Measurements from ENCODE around the gene MLPH.

The MLPH gene

GRCh38 chr2:237480556-237480955, 6.5 kb upstream of the MLPH start:
- DNase-seq, result no peak

GRCh38 chr2:237480988-237481525, 6.0 kb upstream of the MLPH start:
- no peak for DNase-seq

- no peak for DNase-seq
Observed at GRCh38 chr2:237482485-237482884, 4.6 kb upstream of the MLPH start.

GRCh38 chr2:237483018-237483731, 3.9 kb upstream of the MLPH start:
- DNase-seq, result no peak

GRCh38 chr2:237485304-237485703, 1.7 kb upstream of the MLPH start:
- DNase-seq, result no peak

- no peak for DNase-seq
Observed at GRCh38 chr2:237485844-237486243, 1.2 kb upstream of the MLPH start.

- DNase-seq, result no peak
Observed at GRCh38 chr2:237486334-237486818, 675 bp upstream of the MLPH start.

GRCh38 chr2:237487496-237487895, 445 bp downstream of the MLPH start:
- DNase-seq, result no peak

GRCh38 chr2:237488295-237488694, 1.2 kb downstream of the MLPH start:
- DNase-seq, result no peak

GRCh38 chr2:237488901-237489860, 2.1 kb downstream of the MLPH start:
- DNase-seq, result no peak

- no peak for DNase-seq
Observed at GRCh38 chr2:237490009-237490711, 3.1 kb downstream of the MLPH start.

GRCh38 chr2:237490795-237491194, 3.7 kb downstream of the MLPH start:
- no peak for DNase-seq

GRCh38 chr2:237491515-237492118, 4.6 kb downstream of the MLPH start:
- no peak for DNase-seq

GRCh38 chr2:237492137-237492890, 5.3 kb downstream of the MLPH start:
- DNase-seq, result no peak

GRCh38 chr2:237494066-237494465, 7.0 kb downstream of the MLPH start:
- no peak for DNase-seq

GRCh38 chr2:237495521-237496117, 8.6 kb downstream of the MLPH start:
- DNase-seq, result no peak

GRCh38 chr2:237496428-237496827, 9.4 kb downstream of the MLPH start:
- no peak for DNase-seq

GRCh38 chr2:237497009-237497837, 10.2 kb downstream of the MLPH start:
- no peak for DNase-seq

GRCh38 chr2:237497838-237498186, 10.8 kb downstream of the MLPH start:
- no peak for DNase-seq

- DNase-seq, result no peak
Observed at GRCh38 chr2:237498341-237498740, 11.3 kb downstream of the MLPH start.

Data from activated T-cell treated with anti-CD3 and anti-CD28 coated beads, Interleukin-2, amount 50 U/mL, for 1 hour (primary cell).